ENCODE data around the gene CELF5.

GRCh38 chr19:3345850-3346460 is 121.5 kb downstream of the CELF5 start:
- TF ChIP-seq POLR2A (IDR thresholded peaks at IDR 0.05) (no peak), CTCF (IDR thresholded peaks at IDR 0.05) (no peak)

All from sigmoid colon (tissue), 3 donors.